Kidney epithelial cell (primary cell): ENCODE measurements around the gene NBEAL2. TPM values are rescaled to one million over a fixed set of nuclear protein-coding genes. Genes with fewer than 3 reads are reported as not detected.

Experiments used
- DNase-seq: peaks from one replicate; pipeline ENCODE4 v3.0.0-alpha.2; 2010; ENCODE audit warnings: low read depth
- H3K27me3 ChIP-seq: 2 replicates; pipeline ENCODE4 v1.6.0; 2011; ENCODE audit warnings: low read length; ENCODE audit not compliant: control insufficient read depth, insufficient read depth
- H3K36me3 ChIP-seq: 2 replicates; pipeline ENCODE4 v1.5.1; 2011; ENCODE audit warnings: low read length; ENCODE audit not compliant: control insufficient read depth, insufficient read depth
- H3K4me3 ChIP-seq: 2 replicates; pipeline ENCODE4 v1.5.1; 2011; ENCODE audit warnings: low read depth, mild to moderate bottlenecking, control low read depth, low read length
- CTCF ChIP-seq: IDR thresholded peaks from 2 replicates; pipeline ENCODE4 v1.5.1; 2011; ENCODE audit warnings: mild to moderate bottlenecking, moderate library complexity, low read length, control low read depth, inconsistent platforms; ENCODE audit not compliant: insufficient read depth, poor library complexity, severe bottlenecking
- total RNA-seq: library from RNA; depleted of rRNA; stranded (reverse); fragments of >200 nt; gene quantifications from 2 replicates; pipeline ENCODE4 v1.2.3, GENCODE V29; 2015

Gene NBEAL2
- total RNA-seq, 1 donor from 2014 or later = 37.5 TPM

- H3K4me3 ChIP-seq = no peak overlapping the region
Observed at GRCh38 chr3:46993986-46994385, 14.5 kb downstream of the NBEAL2 start.

GRCh38 chr3:46994801-46995731, 15.6 kb downstream of the NBEAL2 start:
- Histone ChIP-seq H3K27me3 (no peaks in the 10 kb centered on the region), H3K36me3 (no peaks in the 10 kb centered on the region), H3K4me3 (no peak overlapping the region)
- DNase-seq = no peak
- no peak for TF ChIP-seq CTCF

More at GRCh38 chr3:46993986-46994385, 14.5 kb downstream of the NBEAL2 start:
- H3K36me3 ChIP-seq = no peaks in the 10 kb centered on the region
- no peak for DNase-seq
- TF ChIP-seq CTCF = no peak
- no peaks in the 10 kb centered on the region for H3K27me3 ChIP-seq

DNA sequence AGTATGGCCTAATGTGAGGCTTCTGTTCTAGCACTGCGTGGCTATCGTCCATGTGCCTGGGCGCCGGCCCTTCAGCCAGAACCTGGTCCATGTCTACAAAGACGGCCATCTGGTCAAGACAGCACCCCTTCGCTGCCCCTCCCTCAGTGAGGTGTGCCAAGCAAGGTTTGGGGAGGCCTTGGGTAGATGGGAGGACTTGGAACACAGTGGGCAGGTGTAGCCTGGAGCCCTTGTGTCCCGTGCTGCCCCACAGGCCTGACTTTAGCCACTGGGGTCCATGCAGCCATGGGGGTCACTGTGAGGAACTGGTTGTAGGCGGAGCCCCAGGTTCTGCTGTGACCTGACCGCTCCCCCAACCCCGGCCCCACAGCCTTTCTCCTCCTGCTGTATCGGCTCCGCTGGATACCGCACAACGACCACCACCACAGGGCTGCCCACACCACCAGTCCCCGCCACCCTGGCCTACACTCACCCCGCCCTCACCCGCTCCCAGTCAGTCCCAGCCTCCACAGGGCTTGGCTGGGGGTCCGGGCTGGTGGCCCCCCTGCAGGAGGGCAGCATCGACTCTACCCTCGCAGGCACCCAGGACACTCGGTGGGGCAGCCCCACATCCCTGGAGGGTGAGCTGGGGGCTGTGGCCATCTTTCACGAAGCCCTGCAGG, 16.6 kb downstream of the NBEAL2 start:
- Histone ChIP-seq H3K36me3 (no peaks in the 10 kb centered on the region), H3K27me3 (no peaks in the 10 kb centered on the region), H3K4me3 (no peak overlapping the region)
- no peak for TF ChIP-seq CTCF
- DNase-seq = no peak

DNA sequence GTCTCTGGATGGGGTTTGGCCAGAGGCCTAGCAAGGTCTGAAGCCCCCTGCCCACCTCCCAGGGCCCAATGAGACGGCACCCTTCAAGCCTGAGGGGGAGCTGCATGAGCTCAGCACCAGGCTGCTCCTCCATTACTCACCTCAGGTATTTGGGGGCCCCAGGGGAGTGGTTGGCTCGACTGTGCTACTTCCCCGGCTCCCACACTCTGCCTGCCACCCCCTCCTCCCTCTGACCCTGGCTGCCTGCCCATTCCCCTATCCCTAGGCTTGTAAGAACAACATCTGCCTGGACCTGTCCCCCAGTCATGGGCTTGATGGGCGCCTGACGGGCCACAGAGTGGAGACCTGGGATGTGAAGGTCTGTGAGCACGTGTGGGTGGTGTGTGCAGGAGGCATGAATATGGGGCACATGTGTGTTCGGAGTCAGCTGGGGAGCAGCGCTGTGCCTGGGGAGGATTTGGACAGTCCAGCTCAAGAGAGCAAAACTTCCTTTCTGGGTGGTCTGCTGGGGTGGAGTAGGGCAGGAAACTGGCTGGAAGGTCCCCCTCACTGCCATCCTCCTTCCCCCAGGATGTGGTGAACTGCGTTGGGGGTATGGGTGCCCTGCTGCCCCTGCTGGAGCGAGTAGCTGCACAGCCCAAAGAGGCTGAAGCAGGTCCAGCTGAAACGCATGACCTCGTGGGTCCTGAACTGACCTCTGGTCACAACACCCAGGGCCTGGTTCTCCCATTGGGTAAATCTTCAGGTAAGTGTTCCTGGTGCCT, 17.4 kb downstream of the NBEAL2 start:
- Histone ChIP-seq H3K27me3 (no peaks in the 10 kb centered on the region), H3K4me3 (no peak overlapping the region), H3K36me3 (no peaks in the 10 kb centered on the region)
- no peak for DNase-seq
- no peak for TF ChIP-seq CTCF

- no peak for TF ChIP-seq CTCF
- no peaks in the 10 kb centered on the region for H3K36me3 ChIP-seq
- no peaks in the 10 kb centered on the region for H3K27me3 ChIP-seq
Observed at GRCh38 chr3:46997453-46998091, 18.1 kb downstream of the NBEAL2 start.

More at GRCh38 chr3:46997453-46998091, 18.1 kb downstream of the NBEAL2 start:
- H3K4me3 ChIP-seq = no peak overlapping the region
- DNase-seq = no peak
